AG10803 (cell line): Measurements from ENCODE around the gene PALD1.
A peak's percentile ranks its signal among the peaks of the same experiment; 100 is the strongest.

ENCODE experiments used
- DNase-seq: peaks from one replicate; pipeline ENCODE4 v3.0.0; 2010; ENCODE audit warnings: low read depth
- H3K4me3 ChIP-seq: 2 replicates; pipeline ENCODE4 v1.5.1; 2011; ENCODE audit warnings: mild to moderate bottlenecking, low read length, control low read depth
- TF ChIP-seq, protein P1 (sequence below): conservative IDR thresholded peaks from 2 replicates; pipeline ENCODE4 v1.5.1; 2011; ENCODE audit warnings: mild to moderate bottlenecking, low read length, control low read depth, inconsistent platforms

Gene PALD1

DNA sequence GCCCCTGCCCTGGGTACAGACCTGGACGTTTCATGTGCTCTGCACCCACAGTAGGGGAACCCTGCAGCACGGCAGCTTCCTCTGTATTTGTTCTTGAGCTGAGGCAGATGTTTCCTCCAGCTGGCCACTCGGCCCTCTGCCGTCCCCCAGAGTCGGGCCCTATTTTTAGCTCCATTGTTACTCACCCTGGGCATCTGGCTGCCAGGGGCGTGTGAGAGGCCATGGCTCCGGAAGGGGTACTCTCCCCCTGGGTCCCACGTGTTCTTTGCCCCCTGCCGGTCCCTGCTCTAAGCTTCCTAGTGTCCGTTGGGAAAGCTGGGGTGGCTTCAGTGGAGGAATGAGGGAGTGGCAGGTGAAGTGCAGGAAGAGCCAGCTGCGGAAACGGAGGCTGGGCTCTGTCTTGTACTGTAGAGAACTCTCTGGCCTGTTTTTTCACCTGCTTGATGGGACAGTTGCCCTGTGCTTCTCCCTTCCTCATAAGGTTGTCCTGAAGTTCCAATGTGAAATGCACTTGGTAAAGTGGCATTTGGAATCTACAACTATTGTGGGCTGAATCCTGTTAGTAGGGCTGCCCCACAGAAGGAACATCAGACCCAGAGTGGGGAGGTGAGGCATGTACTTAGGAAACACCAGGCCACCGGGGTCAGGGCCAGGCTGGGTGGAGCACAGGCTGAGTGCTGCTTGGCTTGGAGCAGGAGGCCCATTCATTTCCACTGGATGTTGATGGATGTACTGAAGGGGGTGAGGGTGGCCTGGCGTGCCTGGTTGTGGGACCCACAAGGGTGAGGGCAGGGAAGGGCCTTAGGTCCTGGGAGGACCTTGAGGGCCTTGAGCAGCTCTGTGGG lies 30.6 kb downstream of the PALD1 start:
- TF ChIP-seq, protein P1, sequence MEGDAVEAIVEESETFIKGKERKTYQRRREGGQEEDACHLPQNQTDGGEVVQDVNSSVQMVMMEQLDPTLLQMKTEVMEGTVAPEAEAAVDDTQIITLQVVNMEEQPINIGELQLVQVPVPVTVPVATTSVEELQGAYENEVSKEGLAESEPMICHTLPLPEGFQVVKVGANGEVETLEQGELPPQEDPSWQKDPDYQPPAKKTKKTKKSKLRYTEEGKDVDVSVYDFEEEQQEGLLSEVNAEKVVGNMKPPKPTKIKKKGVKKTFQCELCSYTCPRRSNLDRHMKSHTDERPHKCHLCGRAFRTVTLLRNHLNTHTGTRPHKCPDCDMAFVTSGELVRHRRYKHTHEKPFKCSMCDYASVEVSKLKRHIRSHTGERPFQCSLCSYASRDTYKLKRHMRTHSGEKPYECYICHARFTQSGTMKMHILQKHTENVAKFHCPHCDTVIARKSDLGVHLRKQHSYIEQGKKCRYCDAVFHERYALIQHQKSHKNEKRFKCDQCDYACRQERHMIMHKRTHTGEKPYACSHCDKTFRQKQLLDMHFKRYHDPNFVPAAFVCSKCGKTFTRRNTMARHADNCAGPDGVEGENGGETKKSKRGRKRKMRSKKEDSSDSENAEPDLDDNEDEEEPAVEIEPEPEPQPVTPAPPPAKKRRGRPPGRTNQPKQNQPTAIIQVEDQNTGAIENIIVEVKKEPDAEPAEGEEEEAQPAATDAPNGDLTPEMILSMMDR, result peak; percentile 8; the same call in 1 of the 2 replicates
- DNase-seq, result peak; percentile 27

DNA sequence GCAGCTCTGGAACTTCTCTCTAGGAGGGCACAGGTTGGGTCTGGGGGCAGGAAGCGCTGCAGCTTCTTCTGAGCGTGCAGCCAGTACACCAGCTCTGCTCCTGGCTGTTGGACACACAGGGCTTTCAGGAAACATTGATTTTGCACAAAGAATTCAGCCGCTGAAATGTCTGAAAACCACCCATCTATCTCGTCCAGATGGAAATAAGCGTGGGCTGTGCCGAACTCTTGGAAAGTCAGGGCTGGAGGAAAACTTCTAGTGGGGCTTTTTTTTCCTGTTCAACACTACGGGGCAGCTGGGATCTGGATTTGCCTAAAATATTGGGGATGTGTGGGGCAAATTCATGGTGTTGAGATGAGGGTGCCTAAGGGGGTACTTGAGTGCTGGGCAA lies 31.2 kb downstream of the PALD1 start:
- TF ChIP-seq, protein P1, result no peak
- H3K4me3 ChIP-seq, result no peak overlapping the region
- no peak for DNase-seq

More for the DNA sequence above, 30.6 kb downstream of the PALD1 start:
- no peak overlapping the region for H3K4me3 ChIP-seq

DNA sequence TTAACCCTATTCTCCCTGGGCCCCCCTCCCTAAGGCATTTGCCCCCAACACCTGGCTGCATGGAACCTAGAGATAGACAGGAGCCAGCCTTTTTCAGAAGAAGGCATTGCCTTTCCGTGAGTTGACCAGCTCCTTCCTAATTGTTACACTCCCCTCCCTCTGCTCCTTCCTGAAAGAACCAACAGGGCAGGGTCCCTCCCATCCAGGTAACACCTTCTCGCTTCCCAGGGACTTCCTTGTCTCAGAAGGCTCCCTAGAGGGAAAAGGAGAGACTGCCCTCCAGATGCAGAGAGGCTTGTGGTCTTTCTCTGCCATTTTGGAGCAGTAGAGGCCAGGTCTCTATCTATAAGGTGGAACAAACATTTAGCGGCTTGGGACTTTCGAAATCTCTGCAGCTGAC lies 31.9 kb downstream of the PALD1 start:
- DNase-seq, result no peak
- TF ChIP-seq, protein P1, result no peak
- no peak overlapping the region for H3K4me3 ChIP-seq

DNA sequence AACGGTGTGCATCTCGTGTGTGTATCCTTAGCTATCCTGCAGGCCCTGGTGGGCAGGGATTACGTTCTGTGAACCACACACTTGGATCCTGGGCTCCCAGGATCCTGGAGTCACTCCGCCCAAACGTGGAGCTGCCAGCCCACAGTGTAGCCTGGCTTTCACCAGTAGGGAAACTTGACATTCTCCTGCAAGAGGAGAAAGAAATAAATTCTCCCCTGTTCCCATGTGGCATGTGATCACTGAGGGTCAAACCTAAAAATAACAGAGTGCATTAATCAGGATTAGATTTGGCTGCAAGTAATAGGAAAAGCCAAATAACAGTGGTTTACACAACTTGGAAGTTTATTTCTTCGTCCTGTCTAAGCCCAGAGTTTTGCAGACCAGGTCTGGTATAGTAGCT lies 32.3 kb downstream of the PALD1 start:
- TF ChIP-seq, protein P1, result no peak
- no peak for DNase-seq
- no peak overlapping the region for H3K4me3 ChIP-seq

DNA sequence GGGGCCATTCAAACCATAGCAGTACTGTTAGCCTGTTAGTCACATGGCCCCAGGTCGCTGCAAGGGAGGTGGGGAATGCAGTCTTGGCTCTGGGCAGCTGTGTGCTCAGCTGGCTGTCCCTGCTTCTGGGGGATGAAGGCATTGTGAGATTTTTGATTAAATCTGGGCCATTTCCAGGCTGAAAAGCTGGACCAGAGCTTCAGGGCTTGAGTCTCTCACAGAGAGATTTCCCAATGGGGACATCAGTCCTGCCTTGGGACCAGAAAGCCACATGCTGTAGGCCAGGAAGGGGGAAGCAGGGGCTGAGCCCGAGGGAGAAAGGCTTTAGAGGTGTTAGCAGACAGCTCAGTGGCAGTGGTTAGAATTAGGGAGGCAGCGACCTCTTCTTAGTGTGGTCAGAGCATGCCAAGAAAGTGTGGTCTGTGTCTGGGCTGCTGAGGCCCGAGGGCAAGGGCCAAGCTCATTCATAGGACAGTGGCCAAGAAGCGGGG lies 33.6 kb downstream of the PALD1 start:
- TF ChIP-seq, protein P1, result no peak
- no peak overlapping the region for H3K4me3 ChIP-seq
- DNase-seq, result no peak

DNA sequence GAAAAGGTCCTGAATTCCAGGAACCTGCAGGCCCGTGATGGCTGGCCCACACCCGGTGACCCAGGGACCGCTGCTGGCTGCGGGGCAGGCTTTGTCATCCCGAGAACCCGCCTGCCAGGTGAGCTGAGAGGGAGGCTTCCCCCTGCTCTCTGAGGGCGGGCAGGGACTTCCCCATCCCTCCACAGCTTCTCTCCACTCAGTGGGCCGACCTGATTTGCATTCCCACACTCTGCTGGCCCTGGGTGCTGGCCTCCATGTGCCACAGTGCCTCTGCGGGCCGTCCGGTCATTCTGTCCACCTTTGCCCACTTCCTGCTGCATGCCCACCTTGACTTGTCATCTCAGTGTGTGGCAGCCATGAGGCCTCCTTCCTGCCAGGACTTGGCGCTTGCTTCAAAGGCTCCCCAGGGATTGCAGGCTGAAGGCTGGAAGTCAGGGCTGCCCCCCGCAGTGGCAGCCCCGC lies 35.3 kb downstream of the PALD1 start:
- no peak overlapping the region for H3K4me3 ChIP-seq
- DNase-seq, result no peak
- TF ChIP-seq, protein P1, result no peak

DNA sequence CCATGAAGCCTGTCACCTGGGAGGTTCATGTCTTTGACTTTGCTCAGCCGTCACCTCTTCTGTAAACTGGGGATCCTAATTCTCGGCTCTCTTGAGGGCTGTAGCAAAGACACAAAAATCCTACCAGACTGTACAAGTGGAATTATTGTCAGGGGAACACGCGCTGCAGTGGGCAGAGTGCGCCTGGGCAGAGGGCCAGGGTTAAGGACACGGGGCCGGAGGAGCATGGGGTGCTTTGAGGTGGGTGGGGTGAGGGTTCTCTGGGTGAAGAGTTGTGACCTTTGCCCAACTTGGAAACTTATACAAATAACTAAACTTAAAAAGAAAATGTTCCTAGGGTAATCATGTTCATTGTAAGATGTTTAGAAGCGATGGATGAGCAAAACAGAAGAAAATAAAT lies 36.0 kb downstream of the PALD1 start:
- no peak overlapping the region for H3K4me3 ChIP-seq
- no peak for DNase-seq
- TF ChIP-seq, protein P1, result no peak
